Lower leg skin (tissue), 4 donors: Measurements from ENCODE around the gene THADA. TPM values are rescaled to one million over a fixed set of nuclear protein-coding genes. Genes with fewer than 3 reads are reported as not detected.

Experiments
- DNase-seq, 2 donors: peaks; one replicate each; pipeline ENCODE4 v3.0.0-alpha.2; 2019; ENCODE audit warnings: low spot score in 2 of 2
- H3K4me3 ChIP-seq: fragments of 200-600 bp; sonication (generic); 2 replicates; pipeline ENCODE4 v1.5.1; 2017; ENCODE audit warnings: mild to moderate bottlenecking, low read depth; ENCODE audit not compliant: poor library complexity, severe bottlenecking
- CTCF ChIP-seq, 3 donors: fragments of 450-650 bp; IDR thresholded peaks; one replicate each; pipeline ENCODE4 v1.5.1; 2016; ENCODE audit warnings: antibody characterized with exemption in 3 of 3, mild to moderate bottlenecking in 3 of 3, moderate library complexity in 2 of 3
- POLR2A ChIP-seq, 2 donors: fragments of 450-650 bp; IDR thresholded peaks; one replicate each; pipeline ENCODE4 v1.6.1; 2016 to 2017; ENCODE audit warnings: antibody characterized with exemption in 2 of 2, mild to moderate bottlenecking in 1 of 2, moderate library complexity in 1 of 2
- WGBS, 2 donors: methylation state at CpG; one replicate each; pipeline ENCODE4 v1.1.5; 2018; 5-methylcytosine and 5-hydroxymethylcytosine counted together
- intact Hi-C: fragments of 100-400 bp; cut with DNase I; formaldehyde crosslinking; loops from one replicate; pipeline ENCODE4 v1.15.0; 2023; ENCODE audit warnings: low total_unique reads
- total RNA-seq, 4 donors: library from RNA; depleted of rRNA; stranded (reverse); fragments of >200 nt; gene quantifications; one replicate each; pipeline ENCODE4 v1.1.0, GENCODE V29; 2016

Gene THADA
- total RNA-seq, 4 donors from 2014 or later: 19.5 to 26.4 (median 22.2) TPM

GRCh38 chr2:43507137-43507536, 88.7 kb downstream of the THADA start:
- DNase-seq: no peak
- intact Hi-C loops: no loop called here
- no peak for TF ChIP-seq POLR2A (IDR thresholded peaks at IDR 0.05)
- TF ChIP-seq CTCF (IDR thresholded peaks at IDR 0.05): no peak
- no peak overlapping the region for H3K4me3 ChIP-seq
- WGBS, 2 donors: 81 to 96% methylated on average over 2 of the region's 2 CpGs

GRCh38 chr2:43495727-43496126, 100.1 kb downstream of the THADA start:
- intact Hi-C loops: no loop called here
- no peak for DNase-seq
- 63 to 64% methylated on average over 1 of the region's 1 CpG for WGBS, 2 donors

GRCh38 chr2:43493954-43494353, 101.9 kb downstream of the THADA start:
- intact Hi-C loops: no loop called here
- WGBS, 2 donors: 97 to 100% methylated on average over 1 of the region's 1 CpG
- TF ChIP-seq CTCF (IDR thresholded peaks at IDR 0.05) (no peak), POLR2A (IDR thresholded peaks at IDR 0.05) (no peak)
- no peak for DNase-seq
- no peak overlapping the region for H3K4me3 ChIP-seq

More at GRCh38 chr2:43495727-43496126, 100.1 kb downstream of the THADA start:
- TF ChIP-seq POLR2A (IDR thresholded peaks at IDR 0.05) (no peak), CTCF (IDR thresholded peaks at IDR 0.05) (no peak)
- H3K4me3 ChIP-seq: no peak overlapping the region

- intact Hi-C loops: no loop called here
- 60 to 81% methylated on average over 2 of the region's 2 CpGs for WGBS, 2 donors
- no peak for DNase-seq
- no peak for TF ChIP-seq POLR2A (IDR thresholded peaks at IDR 0.05)
- H3K4me3 ChIP-seq: no peak overlapping the region
Measured at GRCh38 chr2:43491065-43491639, 104.7 kb downstream of the THADA start.

- DNase-seq: no peak
- TF ChIP-seq POLR2A (IDR thresholded peaks at IDR 0.05): no peak
- no peak overlapping the region for H3K4me3 ChIP-seq
- intact Hi-C loops: no loop called here
- WGBS, 2 donors: 76 to 90% methylated on average over 1 of the region's 1 CpG
Measured at GRCh38 chr2:43490252-43490786, 105.5 kb downstream of the THADA start.

GRCh38 chr2:43488737-43489136, 107.1 kb downstream of the THADA start:
- no peak for TF ChIP-seq POLR2A (IDR thresholded peaks at IDR 0.05)
- no peak for TF ChIP-seq CTCF (IDR thresholded peaks at IDR 0.05)
- 82 to 92% methylated on average over 3 of the region's 3 CpGs for WGBS, 2 donors
- no peak overlapping the region for H3K4me3 ChIP-seq
- intact Hi-C loops: loop anchor here (5.0 to 10.0 kb wide), 3 partner anchors 264 to 661 kb away; partner anchors contain the start of gene ZFP36L2
- no peak for DNase-seq

- H3K4me3 ChIP-seq: no peak overlapping the region
- intact Hi-C loops: loop anchor here (5.0 to 10.0 kb wide), 3 partner anchors 262 to 659 kb away; partner anchors contain the start of gene ZFP36L2
- peak in 1 of 2 donors; percentile 83 for DNase-seq
- TF ChIP-seq POLR2A (IDR thresholded peaks at IDR 0.05): no peak
- TF ChIP-seq CTCF (IDR thresholded peaks at IDR 0.05): no peak
Measured at GRCh38 chr2:43486603-43487002, 109.2 kb downstream of the THADA start.
